DMS 273 (cell line): ENCODE data around the gene MTHFD1L.
"Not testable (repeated sequence)": the region's sequence is repeated elsewhere in the genome, so short reads cannot be mapped to it uniquely, and the experiment has no call there.

Experiments used
- DNase-seq: peaks from one replicate; lab custom pipeline; 2025; ENCODE audit not compliant: unreplicated experiment; lab: John Stamatoyannopoulos, UW

Gene MTHFD1L

DNA sequence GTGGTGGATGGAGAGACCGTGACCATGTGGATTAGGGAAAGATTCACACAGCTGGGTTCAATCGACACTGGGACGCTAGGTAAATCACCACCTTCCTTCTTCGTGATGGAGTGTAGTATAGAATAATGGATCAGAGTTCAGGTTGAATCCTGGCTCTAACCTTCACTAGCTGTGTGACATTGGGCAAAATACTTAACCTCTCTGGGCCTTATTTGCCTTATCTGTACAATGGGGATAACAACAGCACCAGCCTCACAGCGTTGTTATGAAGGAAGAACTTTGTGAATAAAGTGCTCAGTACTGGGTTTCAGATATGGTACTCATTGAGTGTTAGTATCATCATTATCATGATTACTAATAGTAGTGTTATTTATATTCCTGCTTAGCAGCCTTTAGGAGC is 248.1 kb downstream of the MTHFD1L start:
- no peak for DNase-seq

DNA sequence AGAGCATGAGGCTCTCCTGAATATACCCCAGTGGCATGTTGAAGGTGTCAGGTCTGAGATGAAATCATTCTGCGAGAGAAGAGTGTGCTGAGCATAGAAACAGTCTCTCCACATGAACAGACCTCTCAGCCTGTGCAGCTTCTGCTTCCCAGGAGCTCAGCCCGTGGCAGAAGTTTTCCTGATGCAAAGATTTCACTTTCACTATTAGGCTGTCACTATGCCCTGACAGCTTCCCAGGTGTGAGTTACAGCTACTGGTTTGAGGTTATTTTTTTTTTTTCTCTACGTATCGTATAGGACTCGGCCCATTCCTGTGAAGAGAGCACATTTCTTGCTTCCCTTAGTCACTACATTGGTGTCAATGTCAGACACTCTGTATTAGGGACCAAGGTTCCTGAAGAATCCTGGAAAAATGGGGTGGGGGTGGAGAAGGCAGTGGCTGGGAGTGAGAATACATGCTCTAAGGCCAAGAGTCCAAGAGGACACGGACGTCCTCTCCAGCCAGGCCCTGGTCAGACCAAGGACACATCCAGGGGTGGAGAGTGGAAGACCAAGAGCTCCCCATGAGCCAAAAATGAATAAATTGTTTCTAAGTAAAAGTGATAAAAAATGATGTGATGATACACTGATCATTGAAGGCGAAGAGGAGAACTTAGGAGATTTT is 253.1 kb downstream of the MTHFD1L start:
- DNase-seq, result no peak

DNA sequence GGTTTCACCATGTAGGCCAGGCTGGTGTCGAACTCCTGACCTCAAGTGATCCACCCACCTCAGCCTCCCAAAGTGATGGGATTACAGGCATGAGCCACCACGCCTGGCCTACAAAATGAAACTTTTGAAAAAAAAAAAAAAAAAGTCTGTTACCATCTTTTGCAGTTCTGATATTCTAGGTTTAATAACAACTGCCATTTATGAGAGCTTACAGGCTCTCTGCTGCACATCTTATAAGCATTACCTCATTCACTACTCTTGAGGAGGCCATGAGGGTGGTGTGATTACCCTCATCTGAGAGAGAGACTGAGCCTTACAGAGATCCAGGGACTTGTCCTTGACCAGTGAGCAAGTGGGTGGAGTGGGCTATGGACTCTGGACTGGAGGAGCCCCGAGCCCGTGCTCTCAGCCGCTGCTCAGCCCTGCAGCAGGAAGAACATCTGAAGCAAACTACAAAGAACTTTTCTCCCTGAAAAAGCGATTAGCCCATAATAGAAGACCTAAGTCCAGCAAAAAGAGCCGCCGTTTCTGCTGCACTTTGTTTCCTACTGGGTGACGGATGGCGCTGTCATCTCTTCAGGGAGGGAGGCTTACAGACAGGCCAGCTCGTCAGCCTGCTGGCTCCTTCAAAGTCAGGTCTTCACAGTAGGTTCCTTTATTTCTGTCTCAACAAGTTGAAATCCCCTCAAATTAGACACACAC is 254.5 kb downstream of the MTHFD1L start:
- peak; percentile 15 for DNase-seq

DNA sequence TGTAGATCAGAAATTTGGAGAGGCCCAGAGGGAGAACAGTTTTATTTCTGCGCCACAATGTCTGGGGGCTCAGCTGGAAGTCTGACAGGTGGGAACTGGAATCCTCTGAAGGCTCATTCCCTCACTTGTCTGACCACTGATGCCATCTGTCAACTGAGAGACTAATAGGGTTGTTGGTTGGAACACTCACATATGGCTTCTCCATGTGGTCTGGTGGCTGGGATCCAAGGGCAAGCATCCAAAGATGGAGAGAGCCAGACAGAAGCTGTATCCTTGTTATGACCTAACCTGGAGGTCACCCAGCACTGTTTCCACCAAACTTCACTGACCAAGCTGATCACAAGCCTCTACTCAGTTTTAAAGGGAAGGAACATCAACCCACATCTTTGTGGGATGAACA is 256.4 kb downstream of the MTHFD1L start:
- DNase-seq, result peak; percentile 98

DNA sequence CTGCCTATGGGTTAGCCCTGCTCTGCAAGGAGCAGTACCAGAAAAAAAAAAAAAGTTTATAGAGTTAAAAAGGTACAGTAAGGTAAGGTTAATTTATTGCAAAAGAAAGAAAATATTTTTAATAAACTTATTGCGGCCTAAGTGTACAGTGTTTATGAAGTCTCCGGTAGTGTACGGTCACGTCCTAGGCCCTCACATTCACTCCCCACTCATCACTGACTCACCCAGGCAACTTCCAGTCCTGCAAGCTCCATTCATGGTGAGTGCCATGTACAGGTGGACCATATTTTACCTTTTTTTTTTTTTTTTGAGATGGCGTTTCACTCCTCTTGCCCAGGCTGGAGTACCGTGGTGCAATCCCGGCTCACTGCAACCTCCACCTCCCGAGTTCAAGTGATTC is 258.1 kb downstream of the MTHFD1L start:
- DNase-seq, result not testable (repeated sequence)

DNA sequence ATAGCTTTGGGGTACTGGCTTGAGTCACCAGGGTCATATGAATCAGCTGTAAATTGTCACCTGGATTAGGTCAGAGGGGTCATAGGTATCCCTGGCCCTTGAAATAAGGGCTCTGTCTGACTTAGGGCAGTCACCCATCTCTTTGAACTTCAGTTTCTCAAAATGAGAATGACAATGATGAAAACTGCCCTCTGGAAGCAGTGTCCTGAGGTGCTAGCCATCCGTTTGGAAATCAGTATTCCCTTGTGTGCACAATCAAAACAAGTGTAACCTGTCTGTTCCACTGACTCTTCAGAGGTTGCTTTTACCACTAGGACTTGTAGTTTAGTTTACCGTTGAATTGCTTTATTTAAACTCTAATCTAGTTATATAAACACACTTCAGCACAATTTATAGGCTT is 259.7 kb downstream of the MTHFD1L start:
- DNase-seq, result not testable (repeated sequence)

DNA sequence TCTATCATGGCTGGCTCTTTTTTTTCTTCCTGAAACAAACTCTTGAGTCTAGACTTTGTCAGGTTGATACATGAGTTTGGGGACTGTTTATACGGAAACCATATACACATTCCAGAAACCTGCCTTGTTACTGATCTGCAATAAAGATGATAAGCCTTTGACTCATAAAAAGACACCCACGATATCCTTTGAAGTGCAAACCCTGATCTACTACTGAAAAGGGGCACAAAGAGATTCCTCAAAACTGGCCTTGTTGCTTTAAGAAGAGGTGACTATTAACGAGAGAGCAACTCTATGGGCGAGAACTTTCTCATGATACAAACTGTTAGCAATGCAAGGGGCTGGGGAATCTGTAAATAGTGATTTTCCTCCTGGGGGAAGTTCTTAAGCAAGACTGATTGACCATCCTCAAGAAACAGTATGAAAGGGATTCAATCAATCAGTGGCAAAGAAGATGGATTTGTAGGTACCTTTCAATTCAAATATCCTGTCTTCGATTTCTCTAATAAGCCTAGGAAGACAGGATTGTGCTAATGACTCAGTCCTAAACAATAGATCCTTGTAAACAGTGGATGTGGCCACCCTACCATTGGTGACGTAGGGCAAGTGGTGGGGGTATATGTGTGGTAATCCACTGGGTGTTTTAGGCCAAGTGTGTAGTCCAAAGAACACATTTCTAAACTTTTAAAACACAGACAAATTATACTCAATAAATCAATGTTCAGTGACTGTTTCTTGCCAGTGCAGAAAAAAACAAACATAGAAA is 260.3 kb downstream of the MTHFD1L start:
- DNase-seq, result not testable (repeated sequence)

DNA sequence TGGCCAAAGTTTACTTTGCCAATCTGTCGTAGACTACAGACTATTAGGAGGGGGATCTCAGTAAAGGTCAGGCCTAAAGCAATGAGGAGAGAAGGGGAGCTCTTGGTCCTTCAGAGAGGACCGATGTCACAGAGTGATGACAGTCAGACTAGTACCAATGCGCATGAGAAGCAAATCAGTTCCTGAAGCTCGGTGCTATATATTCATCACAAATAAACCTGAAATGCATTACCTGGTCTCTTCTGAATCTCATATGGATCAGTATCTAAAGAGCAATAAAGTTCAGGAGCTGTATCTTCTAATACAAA is 260.9 kb downstream of the MTHFD1L start:
- DNase-seq, result not testable (repeated sequence)

DNA sequence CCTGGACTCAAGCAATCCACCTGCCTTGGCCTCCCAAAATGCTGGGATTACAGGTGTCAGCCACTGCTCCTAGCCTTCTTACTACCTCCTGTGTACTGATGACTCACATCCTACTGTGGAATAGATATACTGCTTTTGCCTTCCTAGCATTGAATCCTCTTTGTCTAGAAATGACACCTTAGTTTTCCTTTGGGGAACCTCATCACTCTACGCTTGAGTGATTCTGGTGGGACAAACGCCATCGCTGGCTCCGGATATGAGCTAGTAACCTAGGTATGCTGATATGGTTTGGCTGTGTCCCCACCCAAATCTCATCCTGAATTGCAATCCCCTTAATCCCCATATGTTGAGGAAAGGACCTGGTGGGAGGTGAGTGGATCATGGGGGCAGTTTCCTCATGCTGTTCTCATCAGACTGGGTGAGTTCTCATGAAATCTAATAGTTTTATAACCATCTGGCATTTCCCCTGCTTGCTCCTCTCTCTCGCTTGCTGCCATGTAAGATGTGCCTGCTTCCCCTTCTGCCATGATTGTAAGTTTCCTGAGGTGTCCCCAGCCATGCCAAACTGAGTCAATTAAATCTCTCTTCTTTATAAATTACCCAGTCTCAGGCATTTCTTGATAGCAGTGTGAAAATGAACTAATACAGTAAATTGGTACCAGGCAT is 261.8 kb downstream of the MTHFD1L start:
- DNase-seq, result not testable (repeated sequence)

DNA sequence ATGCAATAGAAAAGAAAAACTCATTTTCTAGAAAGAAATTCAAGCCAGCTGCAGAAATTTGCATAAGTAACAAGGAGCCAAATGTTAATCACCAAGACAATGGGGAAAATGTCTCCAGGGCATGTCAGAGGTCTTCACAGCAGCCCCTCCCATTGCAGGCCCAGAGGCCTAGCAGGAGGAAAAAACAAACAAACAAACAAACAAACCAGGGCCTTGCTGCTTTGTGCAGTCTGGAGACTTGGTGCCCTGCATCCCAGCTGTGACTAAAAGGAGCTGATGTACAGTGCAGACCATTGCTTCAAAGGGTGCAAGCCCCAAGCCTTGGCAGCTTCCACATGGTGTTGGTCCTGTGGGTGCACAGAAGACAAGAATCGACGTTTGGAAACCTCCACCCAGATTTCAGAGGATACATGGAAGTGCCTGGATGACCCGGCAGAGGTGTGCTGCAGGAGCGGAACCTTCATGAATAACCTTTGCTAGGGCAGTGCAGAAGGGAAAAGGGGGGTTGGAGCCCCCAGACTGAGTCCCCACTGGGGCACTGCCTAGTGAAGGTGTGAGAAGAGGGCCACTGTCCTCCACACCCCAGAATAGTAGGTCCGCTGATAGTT is 263.4 kb downstream of the MTHFD1L start:
- DNase-seq, result no peak

DNA sequence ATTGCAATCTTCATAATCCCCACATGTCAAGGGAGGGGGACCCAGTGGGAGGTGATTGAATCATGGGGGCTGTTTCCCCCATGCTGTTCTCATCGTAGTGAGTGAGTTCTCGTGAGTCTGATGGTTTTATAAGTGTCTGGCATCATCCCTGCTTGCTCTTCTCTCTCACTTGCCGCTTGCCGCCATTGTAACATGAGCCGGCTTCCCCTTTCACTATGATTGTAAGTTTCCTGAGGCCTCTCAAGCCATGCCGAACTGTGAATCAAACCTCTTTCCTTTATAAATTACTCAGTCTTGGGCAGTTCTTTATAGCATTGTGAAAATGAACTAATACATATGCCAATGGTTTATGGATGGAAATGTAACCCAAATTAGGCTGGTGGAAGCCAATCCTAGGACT is 264.8 kb downstream of the MTHFD1L start:
- DNase-seq, result no peak

DNA sequence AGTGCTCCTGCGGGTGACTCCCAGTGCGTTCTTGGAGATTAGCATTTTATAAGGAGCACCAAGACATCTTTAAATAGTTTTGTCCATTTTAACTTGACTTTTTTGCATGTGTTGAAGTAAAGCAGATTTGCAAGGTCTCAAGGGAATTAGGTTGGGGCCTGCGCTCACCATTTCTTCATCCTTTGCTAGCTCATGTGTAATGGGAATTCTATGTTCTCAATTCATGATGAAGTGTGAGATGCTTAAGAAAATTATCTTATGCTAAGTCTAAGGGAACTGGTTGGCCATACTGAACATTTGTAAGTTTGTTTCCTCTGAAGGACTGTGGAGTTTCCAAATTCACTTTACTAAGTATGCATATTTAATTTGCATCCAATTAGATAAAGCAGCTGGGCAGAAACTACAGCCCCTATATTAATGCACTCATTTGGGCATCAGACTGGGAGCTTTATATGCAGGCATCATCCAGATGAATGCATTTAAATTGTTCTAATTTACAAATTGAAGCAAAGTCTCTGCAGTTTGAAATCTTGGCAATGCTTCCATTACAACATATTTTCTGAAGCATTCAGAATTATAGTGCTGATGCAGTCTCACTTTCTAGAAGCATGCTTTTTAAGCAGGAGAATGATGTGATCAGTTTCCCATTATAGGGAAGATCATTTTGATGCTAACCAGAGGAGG is 266.0 kb downstream of the MTHFD1L start:
- no peak for DNase-seq

DNA sequence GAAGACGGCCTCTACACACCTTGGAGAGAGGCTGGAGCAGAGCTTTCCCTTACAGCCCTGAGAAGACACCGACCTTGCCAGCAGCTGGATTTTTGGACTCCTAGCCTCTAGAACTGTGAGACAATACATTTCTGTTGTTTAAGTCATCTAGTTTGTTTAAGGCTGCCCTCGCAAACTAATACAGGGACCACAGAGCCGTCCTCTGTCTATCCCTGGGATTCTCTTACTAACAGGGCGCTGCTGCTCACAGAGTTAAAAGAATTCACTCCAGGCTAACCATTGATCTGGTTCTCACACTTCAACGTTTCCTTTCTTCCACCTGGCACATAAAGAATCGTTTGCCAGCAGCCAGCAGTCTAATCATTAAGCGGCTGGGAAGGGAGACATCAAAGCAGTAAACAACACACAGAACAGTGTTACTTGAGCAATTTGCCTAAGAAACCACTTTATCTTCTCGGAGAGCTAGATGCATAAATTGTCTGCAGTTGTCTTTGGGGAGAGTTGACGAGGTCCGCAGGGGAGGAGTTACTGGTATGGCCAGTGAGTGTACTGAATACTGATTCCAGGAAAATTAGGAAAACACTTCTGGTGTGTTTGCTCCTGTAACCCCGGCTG is 270.7 kb downstream of the MTHFD1L start:
- DNase-seq, result no peak

DNA sequence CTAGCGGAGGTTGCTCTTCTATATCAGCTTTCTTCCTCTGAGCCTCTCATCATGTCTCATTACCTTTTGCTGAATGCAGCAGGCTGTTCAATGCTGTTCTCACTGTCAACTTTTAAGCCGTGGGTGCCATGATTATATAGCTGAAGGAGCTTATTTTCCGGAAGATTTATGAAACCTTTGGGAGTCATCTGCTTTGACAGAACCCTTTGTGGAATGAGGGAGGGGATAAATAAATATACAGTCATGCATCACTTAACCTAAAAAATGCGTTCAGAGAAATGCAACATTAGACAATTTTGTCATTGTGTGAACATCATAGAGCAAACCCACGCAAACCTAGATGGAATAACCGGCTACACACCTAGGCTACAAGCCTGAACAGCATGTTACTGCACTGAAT is 272.0 kb downstream of the MTHFD1L start:
- DNase-seq, result no peak

DNA sequence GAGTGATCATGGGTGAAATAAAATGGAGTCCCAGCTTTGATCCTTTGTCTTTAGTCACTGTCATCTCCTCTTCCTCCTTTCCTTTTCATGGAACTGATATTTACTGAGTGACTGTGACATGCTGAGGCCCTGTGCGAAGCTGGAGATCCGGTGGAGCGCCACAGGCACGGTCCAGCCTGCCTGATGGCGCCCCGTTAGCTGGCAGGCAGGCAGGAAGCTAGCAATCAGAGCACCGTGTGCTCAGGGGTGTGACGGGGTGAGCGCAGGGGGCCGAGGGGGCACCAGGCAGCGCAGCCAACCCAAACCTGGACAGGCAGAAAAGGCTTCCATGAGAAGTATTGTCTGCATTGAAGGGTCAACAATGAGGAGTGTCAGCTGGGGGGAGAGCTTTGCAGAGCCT is 274.0 kb downstream of the MTHFD1L start:
- no peak for DNase-seq

DNA sequence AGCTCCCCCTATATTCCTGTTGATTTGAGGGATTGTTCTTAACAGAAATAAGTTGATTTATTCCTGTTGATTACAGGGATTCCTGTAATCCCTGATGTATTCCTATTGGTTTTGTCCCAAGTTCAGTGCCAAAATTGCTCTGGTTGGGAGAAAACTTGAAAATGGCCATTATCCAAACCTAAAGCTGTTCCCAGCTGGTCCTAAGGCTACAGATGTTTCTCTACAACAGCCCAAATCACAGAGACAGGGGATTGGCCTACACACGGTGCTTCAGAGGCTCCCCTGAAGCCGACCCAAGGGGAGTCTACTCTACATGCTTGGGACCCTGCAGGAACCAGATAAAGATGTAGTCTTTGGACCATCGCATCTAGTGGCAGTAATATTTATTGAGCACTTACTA is 275.3 kb downstream of the MTHFD1L start:
- no peak for DNase-seq

DNA sequence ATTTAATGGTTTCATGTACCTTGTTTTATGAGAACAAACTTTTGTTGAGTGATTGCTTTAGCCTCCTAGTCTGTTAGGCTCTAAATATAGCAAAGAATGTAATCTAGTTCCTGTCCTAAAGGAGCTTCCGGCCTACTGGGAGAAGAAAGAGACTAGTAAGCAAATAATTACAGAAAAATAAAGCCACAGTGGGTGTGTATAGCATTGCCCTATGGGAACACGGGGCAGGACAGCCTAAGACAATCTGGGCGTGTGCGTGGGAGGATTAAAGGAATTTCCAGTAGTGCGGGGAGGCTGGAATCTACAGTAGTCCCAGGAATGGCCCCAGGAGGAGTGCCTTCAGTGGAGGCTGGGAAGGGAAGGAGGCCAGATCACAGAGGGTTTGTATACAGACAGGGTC is 276.2 kb downstream of the MTHFD1L start:
- DNase-seq, result no peak

DNA sequence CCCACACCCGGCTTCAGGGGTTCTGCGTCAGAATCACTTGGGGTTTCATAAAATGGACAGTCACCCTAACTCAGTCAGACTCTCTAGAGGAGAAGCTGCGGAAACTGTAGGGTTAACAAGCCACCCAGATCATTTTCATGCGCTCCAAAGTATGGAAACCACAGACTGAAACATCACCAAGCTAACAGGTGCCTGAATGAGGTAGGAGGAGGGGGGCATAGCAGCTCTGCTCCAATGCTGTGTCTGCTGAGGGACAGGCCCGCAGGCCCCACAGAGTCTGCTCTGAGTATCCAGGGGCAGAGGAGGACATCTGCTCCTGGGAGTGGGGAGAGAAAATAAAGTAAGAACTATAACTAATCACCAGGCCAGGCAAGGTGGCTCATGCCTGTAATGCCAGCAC is 277.2 kb downstream of the MTHFD1L start:
- no peak for DNase-seq

DNA sequence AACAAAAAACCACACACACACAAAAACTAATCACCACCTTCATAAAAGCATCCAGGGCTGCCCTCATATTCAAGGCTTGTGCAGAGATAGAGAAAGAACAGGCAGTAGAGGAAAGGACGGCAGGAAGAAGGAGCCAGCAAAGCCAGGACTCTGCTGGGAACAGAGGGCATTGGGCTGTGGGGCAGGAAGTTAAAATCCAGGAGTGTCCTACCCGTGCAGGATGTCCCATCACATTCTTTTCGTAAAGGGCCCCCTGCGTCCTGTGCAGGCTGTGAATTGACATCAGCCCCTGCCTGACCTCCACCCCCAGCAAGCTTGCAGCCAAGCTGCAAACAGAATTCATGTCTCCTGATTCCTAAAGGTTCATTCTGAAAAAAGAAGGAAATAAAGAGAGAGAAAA is 277.8 kb downstream of the MTHFD1L start:
- DNase-seq, result no peak

DNA sequence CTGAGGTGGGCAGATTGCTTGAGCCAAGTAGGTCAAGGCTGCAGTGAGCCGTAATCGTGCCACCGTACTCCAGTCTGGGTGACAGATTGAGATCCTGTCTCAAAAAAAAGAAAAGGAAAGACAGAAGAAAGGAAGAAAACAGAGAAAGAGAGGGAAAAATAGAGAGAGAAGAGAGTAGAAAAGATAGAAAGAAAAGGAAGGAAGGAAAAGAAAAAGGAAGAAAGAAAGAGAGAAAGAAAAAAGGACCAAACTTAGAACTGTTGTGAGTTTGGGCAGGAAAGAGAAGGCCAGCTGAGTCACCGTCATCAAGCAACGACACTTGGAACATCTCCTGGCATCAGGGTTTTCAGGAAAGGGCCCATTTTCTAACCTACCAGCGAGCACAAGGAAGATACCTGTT is 278.3 kb downstream of the MTHFD1L start:
- DNase-seq, result no peak
